Fibroblast of pulmonary artery (primary cell): ENCODE measurements around the gene ASXL1.

Experiments
- DNase-seq: peaks from one replicate; pipeline ENCODE4 v3.0.0-alpha.2; 2010; ENCODE audit warnings: low read depth
- H3K4me3 ChIP-seq: replicated peaks from 2 replicates; pipeline ENCODE4 v1.5.1; 2011; ENCODE audit warnings: low read depth, mild to moderate bottlenecking, control low read depth, low read length, moderate library complexity
- CTCF ChIP-seq: IDR thresholded peaks from 2 replicates; pipeline ENCODE4 v1.5.1; 2011; ENCODE audit warnings: mild to moderate bottlenecking, control low read depth, low read length, inconsistent platforms; ENCODE audit errors: missing control alignments

The ASXL1 gene

GRCh38 chr20:32488066-32488838 is 130.1 kb downstream of the ASXL1 start:
- no peak for TF ChIP-seq CTCF
- no peak overlapping the region for H3K4me3 ChIP-seq
- DNase-seq = no peak
